ENCODE data around the gene SLC44A4.

Gene SLC44A4

GRCh38 chr6:31814677-31815024, 64.1 kb downstream of the SLC44A4 start:
- TF ChIP-seq TAF1 (IDR thresholded peaks at IDR 0.05; ENCODE audit: borderline replicate concordance, insufficient read depth, low read length) (no peak), SIN3A (IDR thresholded peaks at IDR 0.05; ENCODE audit: borderline replicate concordance, insufficient read depth, low read length) (no peak), POLR2AphosphoS5 (IDR thresholded peaks at IDR 0.05; ENCODE audit: low read depth, low read length) (no peak), FOXP2 (optimal IDR thresholded peaks at IDR 0.05; ENCODE audit: borderline replicate concordance, extremely low read depth, extremely low read length, insufficient read depth) (no peak)
- TF ChIP-seq, protein P1, sequence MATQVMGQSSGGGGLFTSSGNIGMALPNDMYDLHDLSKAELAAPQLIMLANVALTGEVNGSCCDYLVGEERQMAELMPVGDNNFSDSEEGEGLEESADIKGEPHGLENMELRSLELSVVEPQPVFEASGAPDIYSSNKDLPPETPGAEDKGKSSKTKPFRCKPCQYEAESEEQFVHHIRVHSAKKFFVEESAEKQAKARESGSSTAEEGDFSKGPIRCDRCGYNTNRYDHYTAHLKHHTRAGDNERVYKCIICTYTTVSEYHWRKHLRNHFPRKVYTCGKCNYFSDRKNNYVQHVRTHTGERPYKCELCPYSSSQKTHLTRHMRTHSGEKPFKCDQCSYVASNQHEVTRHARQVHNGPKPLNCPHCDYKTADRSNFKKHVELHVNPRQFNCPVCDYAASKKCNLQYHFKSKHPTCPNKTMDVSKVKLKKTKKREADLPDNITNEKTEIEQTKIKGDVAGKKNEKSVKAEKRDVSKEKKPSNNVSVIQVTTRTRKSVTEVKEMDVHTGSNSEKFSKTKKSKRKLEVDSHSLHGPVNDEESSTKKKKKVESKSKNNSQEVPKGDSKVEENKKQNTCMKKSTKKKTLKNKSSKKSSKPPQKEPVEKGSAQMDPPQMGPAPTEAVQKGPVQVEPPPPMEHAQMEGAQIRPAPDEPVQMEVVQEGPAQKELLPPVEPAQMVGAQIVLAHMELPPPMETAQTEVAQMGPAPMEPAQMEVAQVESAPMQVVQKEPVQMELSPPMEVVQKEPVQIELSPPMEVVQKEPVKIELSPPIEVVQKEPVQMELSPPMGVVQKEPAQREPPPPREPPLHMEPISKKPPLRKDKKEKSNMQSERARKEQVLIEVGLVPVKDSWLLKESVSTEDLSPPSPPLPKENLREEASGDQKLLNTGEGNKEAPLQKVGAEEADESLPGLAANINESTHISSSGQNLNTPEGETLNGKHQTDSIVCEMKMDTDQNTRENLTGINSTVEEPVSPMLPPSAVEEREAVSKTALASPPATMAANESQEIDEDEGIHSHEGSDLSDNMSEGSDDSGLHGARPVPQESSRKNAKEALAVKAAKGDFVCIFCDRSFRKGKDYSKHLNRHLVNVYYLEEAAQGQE (IDR thresholded peaks at IDR 0.05; ENCODE audit: insufficient read depth in 1 of 2, low read depth in 2 of 2, low read length in 2 of 2), result no peak

GRCh38 chr6:31813465-31813849, 65.3 kb downstream of the SLC44A4 start:
- TF ChIP-seq SIN3A (IDR thresholded peaks at IDR 0.05; ENCODE audit: borderline replicate concordance, insufficient read depth, low read length), result no peak
- TF ChIP-seq TAF1 (IDR thresholded peaks at IDR 0.05; ENCODE audit: borderline replicate concordance, insufficient read depth, low read length), result no peak
- no peak for TF ChIP-seq POLR2AphosphoS5 (IDR thresholded peaks at IDR 0.05; ENCODE audit: low read depth, low read length)
- TF ChIP-seq FOXP2 (optimal IDR thresholded peaks at IDR 0.05; ENCODE audit: borderline replicate concordance, extremely low read depth, extremely low read length, insufficient read depth), result no peak

All from PFSK-1 (cell line).